ENCODE data around the gene AOPEP. TPM values are rescaled to one million over a fixed set of nuclear protein-coding genes. Genes with fewer than 3 reads are reported as not detected.

Gene AOPEP
- polyA plus RNA-seq, 1 donor from 2014 or later = 10.0 TPM

DNA sequence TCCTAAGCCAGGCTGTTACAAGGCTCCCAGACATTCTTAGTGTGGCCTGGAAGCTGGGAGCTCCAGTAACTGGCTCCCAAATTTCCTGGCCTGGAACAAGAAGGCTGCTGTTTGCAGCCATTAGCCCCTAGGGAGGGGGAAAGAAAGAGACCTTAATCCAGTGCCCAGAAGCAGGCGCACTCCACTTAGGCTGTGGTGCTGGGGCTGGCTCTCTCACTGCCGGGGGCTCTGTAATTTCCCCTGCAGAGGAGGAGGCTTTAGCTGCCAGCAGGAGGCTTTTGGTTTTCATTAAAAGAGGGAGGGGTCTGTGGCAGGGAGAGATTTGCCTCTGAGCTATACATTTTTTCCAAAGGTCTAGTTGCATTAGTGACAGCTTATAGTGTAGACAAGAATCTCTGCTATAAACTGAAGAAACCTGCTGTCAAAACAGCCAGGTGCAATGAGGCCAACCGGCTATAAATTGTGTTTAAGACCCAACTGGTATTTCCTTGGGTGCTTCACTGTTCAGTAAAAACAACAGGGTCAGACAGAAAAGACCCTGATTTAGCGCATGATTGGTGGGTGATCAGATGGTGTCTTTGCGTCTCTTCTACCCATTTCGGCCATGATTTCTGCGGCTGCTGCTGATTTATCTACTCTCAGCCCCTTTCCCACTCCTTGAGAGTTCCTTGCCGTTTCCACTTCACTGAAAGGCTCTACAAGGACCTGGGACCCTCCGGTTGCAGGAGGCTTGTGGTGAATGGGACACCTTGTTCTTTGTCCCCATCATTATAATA lies 254.6 kb downstream of the AOPEP start:
- Histone ChIP-seq H3K9ac (ENCODE audit: low read length) (no peak overlapping the region), H3K79me2 (replicated peaks; ENCODE audit: insufficient read depth, low read length) (no peaks in the 10 kb centered on the region), H3F3A (ENCODE audit: insufficient read depth, low read length, poor library complexity, severe bottlenecking) (no peaks in the 10 kb centered on the region), H3K9me3 (ENCODE audit: low read length) (no peaks in the 10 kb centered on the region), H3K36me3 (ENCODE audit: insufficient read depth, low read length) (no peaks in the 10 kb centered on the region), H3K4me2 (ENCODE audit: low read length) (no peak overlapping the region), H3K4me3 (ENCODE audit: low read length) (no peak overlapping the region), H3K27ac (ENCODE audit: low read length) (no peak overlapping the region), H3K27me3 (ENCODE audit: insufficient read depth, low read depth, low read length) (no peaks in the 10 kb centered on the region), H4K20me1 (ENCODE audit: insufficient read depth) (no peaks in the 10 kb centered on the region), H3K9me2 (ENCODE audit: insufficient read depth, low read length) (no peaks in the 10 kb centered on the region), H2AFZ (ENCODE audit: low read depth, low read length) (no peak overlapping the region)
- TF ChIP-seq, protein P1, sequence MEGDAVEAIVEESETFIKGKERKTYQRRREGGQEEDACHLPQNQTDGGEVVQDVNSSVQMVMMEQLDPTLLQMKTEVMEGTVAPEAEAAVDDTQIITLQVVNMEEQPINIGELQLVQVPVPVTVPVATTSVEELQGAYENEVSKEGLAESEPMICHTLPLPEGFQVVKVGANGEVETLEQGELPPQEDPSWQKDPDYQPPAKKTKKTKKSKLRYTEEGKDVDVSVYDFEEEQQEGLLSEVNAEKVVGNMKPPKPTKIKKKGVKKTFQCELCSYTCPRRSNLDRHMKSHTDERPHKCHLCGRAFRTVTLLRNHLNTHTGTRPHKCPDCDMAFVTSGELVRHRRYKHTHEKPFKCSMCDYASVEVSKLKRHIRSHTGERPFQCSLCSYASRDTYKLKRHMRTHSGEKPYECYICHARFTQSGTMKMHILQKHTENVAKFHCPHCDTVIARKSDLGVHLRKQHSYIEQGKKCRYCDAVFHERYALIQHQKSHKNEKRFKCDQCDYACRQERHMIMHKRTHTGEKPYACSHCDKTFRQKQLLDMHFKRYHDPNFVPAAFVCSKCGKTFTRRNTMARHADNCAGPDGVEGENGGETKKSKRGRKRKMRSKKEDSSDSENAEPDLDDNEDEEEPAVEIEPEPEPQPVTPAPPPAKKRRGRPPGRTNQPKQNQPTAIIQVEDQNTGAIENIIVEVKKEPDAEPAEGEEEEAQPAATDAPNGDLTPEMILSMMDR (IDR thresholded peaks at IDR 0.05; ENCODE audit: poor library complexity, severe bottlenecking) = no peak
- no peak for TF ChIP-seq EZH2 (IDR thresholded peaks at IDR 0.05; ENCODE audit: borderline replicate concordance, insufficient read depth, low read length, poor library complexity, severe bottlenecking)
- no peak for TF ChIP-seq POLR2AphosphoS5 (IDR thresholded peaks at IDR 0.05)
- TF ChIP-seq MXI1 (conservative IDR thresholded peaks at IDR 0.05; ENCODE audit: poor library complexity, severe bottlenecking) = no peak
- TF ChIP-seq, protein P2, sequence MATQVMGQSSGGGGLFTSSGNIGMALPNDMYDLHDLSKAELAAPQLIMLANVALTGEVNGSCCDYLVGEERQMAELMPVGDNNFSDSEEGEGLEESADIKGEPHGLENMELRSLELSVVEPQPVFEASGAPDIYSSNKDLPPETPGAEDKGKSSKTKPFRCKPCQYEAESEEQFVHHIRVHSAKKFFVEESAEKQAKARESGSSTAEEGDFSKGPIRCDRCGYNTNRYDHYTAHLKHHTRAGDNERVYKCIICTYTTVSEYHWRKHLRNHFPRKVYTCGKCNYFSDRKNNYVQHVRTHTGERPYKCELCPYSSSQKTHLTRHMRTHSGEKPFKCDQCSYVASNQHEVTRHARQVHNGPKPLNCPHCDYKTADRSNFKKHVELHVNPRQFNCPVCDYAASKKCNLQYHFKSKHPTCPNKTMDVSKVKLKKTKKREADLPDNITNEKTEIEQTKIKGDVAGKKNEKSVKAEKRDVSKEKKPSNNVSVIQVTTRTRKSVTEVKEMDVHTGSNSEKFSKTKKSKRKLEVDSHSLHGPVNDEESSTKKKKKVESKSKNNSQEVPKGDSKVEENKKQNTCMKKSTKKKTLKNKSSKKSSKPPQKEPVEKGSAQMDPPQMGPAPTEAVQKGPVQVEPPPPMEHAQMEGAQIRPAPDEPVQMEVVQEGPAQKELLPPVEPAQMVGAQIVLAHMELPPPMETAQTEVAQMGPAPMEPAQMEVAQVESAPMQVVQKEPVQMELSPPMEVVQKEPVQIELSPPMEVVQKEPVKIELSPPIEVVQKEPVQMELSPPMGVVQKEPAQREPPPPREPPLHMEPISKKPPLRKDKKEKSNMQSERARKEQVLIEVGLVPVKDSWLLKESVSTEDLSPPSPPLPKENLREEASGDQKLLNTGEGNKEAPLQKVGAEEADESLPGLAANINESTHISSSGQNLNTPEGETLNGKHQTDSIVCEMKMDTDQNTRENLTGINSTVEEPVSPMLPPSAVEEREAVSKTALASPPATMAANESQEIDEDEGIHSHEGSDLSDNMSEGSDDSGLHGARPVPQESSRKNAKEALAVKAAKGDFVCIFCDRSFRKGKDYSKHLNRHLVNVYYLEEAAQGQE (IDR thresholded peaks at IDR 0.05; ENCODE audit: borderline replicate concordance) = no peak
- no peak for TF ChIP-seq RAD21 (conservative IDR thresholded peaks at IDR 0.05)
- TF ChIP-seq EP300 (conservative IDR thresholded peaks at IDR 0.05; ENCODE audit: poor library complexity, severe bottlenecking) = no peak
- TF ChIP-seq TAF1 (IDR thresholded peaks at IDR 0.05; ENCODE audit: low read depth) = no peak
- TF ChIP-seq SMC3 (conservative IDR thresholded peaks at IDR 0.05; ENCODE audit: poor library complexity) = no peak

DNA sequence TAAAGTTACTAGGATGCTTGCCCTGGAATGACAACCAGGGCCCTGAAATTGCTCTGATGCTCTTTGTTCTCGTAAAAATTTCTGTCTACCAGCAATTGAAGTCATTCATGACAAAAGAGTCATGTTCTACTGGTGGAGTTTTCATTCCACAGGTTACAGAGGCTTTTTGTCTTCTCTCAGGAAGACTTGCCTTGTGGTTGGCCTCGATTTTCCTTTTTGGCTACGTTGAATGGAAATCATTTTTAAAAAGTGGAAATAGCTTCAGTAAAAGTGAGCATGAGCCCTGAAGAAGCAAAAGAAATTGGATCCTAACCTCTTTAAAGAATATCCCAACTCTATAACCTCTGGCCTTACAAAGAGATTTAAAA lies 255.2 kb downstream of the AOPEP start:
- H3K9ac ChIP-seq (ENCODE audit: low read length) = no peak overlapping the region

More for the DNA sequence above, 255.2 kb downstream of the AOPEP start:
- H3K79me2 ChIP-seq (replicated peaks; ENCODE audit: insufficient read depth, low read length) = no peaks in the 10 kb centered on the region
- no peak overlapping the region for H3K27ac ChIP-seq (ENCODE audit: low read length)
- H4K20me1 ChIP-seq (ENCODE audit: insufficient read depth) = no peaks in the 10 kb centered on the region
- TF ChIP-seq RAD21 (conservative IDR thresholded peaks at IDR 0.05) = no peak
- TF ChIP-seq EP300 (conservative IDR thresholded peaks at IDR 0.05; ENCODE audit: poor library complexity, severe bottlenecking) = no peak
- no peak for TF ChIP-seq SMC3 (conservative IDR thresholded peaks at IDR 0.05; ENCODE audit: poor library complexity)
- TF ChIP-seq POLR2AphosphoS5 (IDR thresholded peaks at IDR 0.05) = no peak
- no peak for TF ChIP-seq TAF1 (IDR thresholded peaks at IDR 0.05; ENCODE audit: low read depth)
- no peak for TF ChIP-seq EZH2 (IDR thresholded peaks at IDR 0.05; ENCODE audit: borderline replicate concordance, insufficient read depth, low read length, poor library complexity, severe bottlenecking)
- no peaks in the 10 kb centered on the region for H3F3A ChIP-seq (ENCODE audit: insufficient read depth, low read length, poor library complexity, severe bottlenecking)
- H3K4me3 ChIP-seq (ENCODE audit: low read length) = no peak overlapping the region
- no peaks in the 10 kb centered on the region for H3K9me3 ChIP-seq (ENCODE audit: low read length)
- no peaks in the 10 kb centered on the region for H3K9me2 ChIP-seq (ENCODE audit: insufficient read depth, low read length)
- H3K4me2 ChIP-seq (ENCODE audit: low read length) = no peak overlapping the region
- no peak overlapping the region for H2AFZ ChIP-seq (ENCODE audit: low read depth, low read length)
- no peaks in the 10 kb centered on the region for H3K27me3 ChIP-seq (ENCODE audit: insufficient read depth, low read depth, low read length)
- H3K36me3 ChIP-seq (ENCODE audit: insufficient read depth, low read length) = no peaks in the 10 kb centered on the region
